ENCODE measurements around the gene HOXD10. TPM values are rescaled to one million over a fixed set of nuclear protein-coding genes. Genes with fewer than 3 reads are reported as not detected.

The HOXD10 gene
- polyA plus RNA-seq, 1 experiment, result not detected

- CTCF ChIA-PET, result interaction anchor here (0.7 to 1.8 kb wide), 6 partner anchors 15 to 499 kb away, joined by 3 to 8 read pairs (median 4); no protein-coding TSS in a partner anchor
- POLR2A ChIA-PET, result interaction anchor here (0.6 kb wide), 1 partner anchor 245 kb away, joined by 4 read pairs; no protein-coding TSS in a partner anchor
- TF ChIP-seq CTCF (IDR thresholded peaks at IDR 0.05; ENCODE audit: low read depth, low read length), result no peak
Observed at GRCh38 chr2:176154576-176155252, 38.1 kb downstream of the HOXD10 start.

DNA sequence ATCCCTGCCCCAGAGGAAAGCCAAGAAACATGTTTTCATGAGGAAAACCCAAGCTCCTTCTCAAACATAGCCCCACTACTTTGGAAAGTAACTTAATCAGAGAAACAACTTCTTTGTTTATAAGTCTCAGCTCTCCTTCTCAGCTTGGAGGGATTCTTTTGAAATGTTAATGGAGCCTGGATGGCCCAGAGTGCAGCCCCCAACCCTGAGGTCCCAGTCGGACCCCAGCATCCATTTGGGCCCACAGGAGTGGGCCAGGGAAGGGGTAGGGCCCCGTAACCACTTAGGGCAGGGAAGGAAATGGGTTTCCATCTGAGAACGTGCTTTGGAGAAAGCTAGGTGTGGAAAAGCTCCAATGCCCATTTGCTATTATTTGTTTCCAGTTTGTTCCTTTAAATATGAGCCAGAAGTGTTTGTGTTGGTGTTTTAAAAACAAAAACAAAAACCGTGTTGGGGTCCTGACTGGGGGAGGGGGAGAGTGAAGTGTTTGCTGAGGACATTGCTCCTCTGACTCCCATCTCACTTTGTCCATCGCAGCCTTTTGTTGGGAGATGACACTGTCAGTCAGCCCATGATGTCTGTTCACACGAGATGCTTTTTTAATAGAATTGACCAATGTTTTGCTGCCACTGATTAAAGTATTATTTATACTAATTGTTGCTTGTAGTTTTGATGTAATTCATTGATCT is 38.9 kb downstream of the HOXD10 start:
- peaks cover 14% of the 10 kb centered on the region; the same call in 1 of the 2 replicates for H3K9me3 ChIP-seq (ENCODE audit: control insufficient read depth, insufficient read depth, low read length)
- ChIA-PET CTCF (interaction anchor here (1.0 to 1.8 kb wide), 6 partner anchors 15 to 992 kb away, joined by 3 to 8 read pairs (median 4); no protein-coding TSS in a partner anchor), POLR2A (no interaction called here)
- no peak overlapping the region for H3K27ac ChIP-seq (ENCODE audit: low read depth, low read length)
- DNase-seq (ENCODE audit: low read depth, low spot score), result no peak
- H3K27me3 ChIP-seq (ENCODE audit: control insufficient read depth, insufficient read depth, low read length), result peaks cover 93% of the 10 kb centered on the region
- no peak overlapping the region for H3K4me3 ChIP-seq (ENCODE audit: low read depth, low read length)
- TF ChIP-seq CTCF (IDR thresholded peaks at IDR 0.05; ENCODE audit: low read depth, low read length), result no peak

More at GRCh38 chr2:176154576-176155252, 38.1 kb downstream of the HOXD10 start:
- no peak overlapping the region for H3K4me3 ChIP-seq (ENCODE audit: low read depth, low read length)
- no peak overlapping the region for H3K27ac ChIP-seq (ENCODE audit: low read depth, low read length)
- DNase-seq (ENCODE audit: low read depth, low spot score), result no peak
- peaks cover 93% of the 10 kb centered on the region for H3K27me3 ChIP-seq (ENCODE audit: control insufficient read depth, insufficient read depth, low read length)
- peaks cover 14% of the 10 kb centered on the region; the same call in 1 of the 2 replicates for H3K9me3 ChIP-seq (ENCODE audit: control insufficient read depth, insufficient read depth, low read length)

- ChIA-PET POLR2A (no interaction called here), CTCF (interaction anchor here (1.3 to 1.4 kb wide), 2 partner anchors 29 to 992 kb away, joined by 3 to 4 read pairs; no protein-coding TSS in a partner anchor)
- DNase-seq (ENCODE audit: low read depth, low spot score), result no peak
- Histone ChIP-seq H3K9me3 (ENCODE audit: control insufficient read depth, insufficient read depth, low read length) (peaks cover 9% of the 10 kb centered on the region; the same call in 1 of the 2 replicates), H3K27ac (ENCODE audit: low read depth, low read length) (no peak overlapping the region), H3K27me3 (ENCODE audit: control insufficient read depth, insufficient read depth, low read length) (peaks cover 92% of the 10 kb centered on the region), H3K4me3 (ENCODE audit: low read depth, low read length) (no peak overlapping the region)
- no peak for TF ChIP-seq CTCF (IDR thresholded peaks at IDR 0.05; ENCODE audit: low read depth, low read length)
Observed at GRCh38 chr2:176156301-176156806, 39.8 kb downstream of the HOXD10 start.

DNA sequence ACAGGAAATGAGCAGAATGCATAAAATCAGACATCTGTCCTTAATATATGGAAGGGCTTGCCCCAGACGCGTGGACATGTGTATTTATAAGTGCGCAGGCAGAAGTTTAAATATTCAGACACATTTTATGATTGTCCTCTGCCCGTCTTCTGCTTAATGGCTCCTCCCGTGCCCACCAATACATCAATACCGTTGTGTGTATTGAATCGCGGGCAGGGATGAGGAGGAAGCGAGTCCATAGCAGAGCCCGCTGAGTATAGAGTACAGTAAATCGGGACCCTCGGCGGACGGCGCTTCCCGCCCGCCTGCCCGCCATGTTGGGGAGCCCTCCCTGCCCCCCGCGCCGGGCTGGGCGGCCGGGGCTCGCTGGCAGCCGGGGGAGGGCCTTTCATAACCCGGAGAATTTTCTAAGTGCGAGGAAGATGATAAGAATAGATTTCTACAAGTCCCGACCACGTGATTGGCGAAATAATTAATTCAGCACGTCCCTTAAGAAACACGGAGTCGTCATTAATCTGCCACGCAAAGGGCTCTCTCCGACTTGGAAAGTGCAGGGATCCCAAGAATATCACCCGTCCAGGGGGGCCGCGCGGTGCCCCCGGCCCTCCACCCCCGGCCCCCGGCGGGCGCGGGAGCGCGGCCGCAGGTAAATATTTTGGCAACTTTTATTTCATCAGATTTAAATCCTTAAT is 40.4 kb downstream of the HOXD10 start, which contains the start of gene HOXD3:
Gene HOXD3 (plus strand): TSS at position 501 of the 692 bp plus-strand sequence. CDS start 11,808 bp downstream, outside the sequence.
- Histone ChIP-seq H3K9me3 (ENCODE audit: control insufficient read depth, insufficient read depth, low read length) (peaks cover 9% of the 10 kb centered on the region; the same call in 1 of the 2 replicates), H3K27me3 (ENCODE audit: control insufficient read depth, insufficient read depth, low read length) (peaks cover 92% of the 10 kb centered on the region), H3K27ac (ENCODE audit: low read depth, low read length) (no peak within 1 kb of the TSS), H3K4me3 (ENCODE audit: low read depth, low read length) (no peak within 1 kb of the TSS)
- CTCF ChIA-PET, result interaction anchor here (1.4 kb wide), 1 partner anchor 991 kb away, joined by 3 read pairs; no protein-coding TSS in a partner anchor
- no peak for TF ChIP-seq CTCF (IDR thresholded peaks at IDR 0.05; ENCODE audit: low read depth, low read length)
- DNase-seq (ENCODE audit: low read depth, low spot score), result no peak
- POLR2A ChIA-PET, result no interaction called here
